Muscle layer of duodenum (tissue), 2 donors: ENCODE data around the gene FRMD8.

ENCODE experiments used
- H3K27ac ChIP-seq: one replicate; pipeline ENCODE4 v1.7.0; 2013; ENCODE audit warnings: mild to moderate bottlenecking, low read length
- H3K27me3 ChIP-seq: one replicate; pipeline ENCODE4 v1.7.0; 2013; ENCODE audit warnings: low read depth, mild to moderate bottlenecking, control low read depth, low read length
- H3K36me3 ChIP-seq, 2 donors: one replicate each; pipeline ENCODE4 v1.7.0; 2013; ENCODE audit warnings: low read length in 2 of 2, control low read depth in 1 of 2, mild to moderate bottlenecking in 1 of 2; ENCODE audit not compliant: insufficient read depth in 2 of 2, control insufficient read depth in 1 of 2
- H3K4me1 ChIP-seq, 2 donors: one replicate each; pipeline ENCODE4 v1.7.0; 2013; ENCODE audit warnings: low read length in 2 of 2, mild to moderate bottlenecking in 2 of 2, control low read depth in 1 of 2, moderate library complexity in 1 of 2; ENCODE audit not compliant: insufficient read depth in 2 of 2, control insufficient read depth in 1 of 2
- H3K4me3 ChIP-seq, 2 donors: one replicate each; pipeline ENCODE4 v1.7.0; 2013; ENCODE audit warnings: low read length in 2 of 2, low read depth in 1 of 2, mild to moderate bottlenecking in 1 of 2
- H3K9me3 ChIP-seq, 2 donors: one replicate each; pipeline ENCODE4 v1.7.0; 2013; ENCODE audit warnings: low read length in 2 of 2, control low read depth in 1 of 2, mild to moderate bottlenecking in 1 of 2; ENCODE audit not compliant: control insufficient read depth in 1 of 2
- donor health status: healthy.

Gene FRMD8

DNA sequence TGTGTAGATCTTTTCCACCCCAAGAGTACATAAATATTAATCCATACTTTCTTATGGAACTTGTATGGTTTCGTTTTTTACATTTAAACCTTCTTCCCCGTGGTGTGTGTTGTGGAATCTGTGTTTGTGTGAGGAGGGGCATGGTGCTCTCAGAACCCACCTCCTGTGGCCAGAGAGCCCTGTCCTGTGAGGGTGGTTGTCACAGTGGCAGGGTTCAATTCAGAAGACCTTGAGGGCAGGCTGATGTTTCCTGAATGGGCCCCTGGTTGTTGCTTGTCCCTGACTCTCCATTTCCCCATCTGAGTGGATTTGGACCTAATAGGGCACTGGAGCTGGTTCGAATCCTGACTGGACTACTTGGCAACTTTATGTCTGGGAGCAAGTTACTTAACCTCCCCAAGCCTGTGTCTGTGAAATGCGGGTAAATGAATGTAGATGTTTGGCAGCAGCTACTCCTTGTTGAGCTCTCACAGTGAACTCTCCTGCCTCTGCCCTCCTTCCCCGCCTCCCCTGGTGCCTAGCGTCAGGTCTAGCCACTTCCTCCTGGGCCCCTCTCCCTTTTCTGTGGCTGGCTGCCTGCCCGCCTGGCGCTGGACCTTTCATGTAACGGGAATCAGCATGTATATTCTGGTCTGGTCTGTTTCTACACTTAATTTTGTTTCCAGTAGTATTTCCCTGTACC is 43.4 kb downstream of the FRMD8 start:
- H3K36me3 ChIP-seq, result peaks cover 38 to 44% of the 10 kb centered on the region in 2 donors
- H3K27ac ChIP-seq, result peak overlapping the region; percentile 100
- peaks cover 8 to 55% of the 10 kb centered on the region in 2 donors for H3K4me1 ChIP-seq
- H3K27me3 ChIP-seq, result no peaks in the 10 kb centered on the region
- H3K9me3 ChIP-seq, result no peaks in the 10 kb centered on the region
- peak overlapping the region; percentile 99 to 100 for H3K4me3 ChIP-seq

DNA sequence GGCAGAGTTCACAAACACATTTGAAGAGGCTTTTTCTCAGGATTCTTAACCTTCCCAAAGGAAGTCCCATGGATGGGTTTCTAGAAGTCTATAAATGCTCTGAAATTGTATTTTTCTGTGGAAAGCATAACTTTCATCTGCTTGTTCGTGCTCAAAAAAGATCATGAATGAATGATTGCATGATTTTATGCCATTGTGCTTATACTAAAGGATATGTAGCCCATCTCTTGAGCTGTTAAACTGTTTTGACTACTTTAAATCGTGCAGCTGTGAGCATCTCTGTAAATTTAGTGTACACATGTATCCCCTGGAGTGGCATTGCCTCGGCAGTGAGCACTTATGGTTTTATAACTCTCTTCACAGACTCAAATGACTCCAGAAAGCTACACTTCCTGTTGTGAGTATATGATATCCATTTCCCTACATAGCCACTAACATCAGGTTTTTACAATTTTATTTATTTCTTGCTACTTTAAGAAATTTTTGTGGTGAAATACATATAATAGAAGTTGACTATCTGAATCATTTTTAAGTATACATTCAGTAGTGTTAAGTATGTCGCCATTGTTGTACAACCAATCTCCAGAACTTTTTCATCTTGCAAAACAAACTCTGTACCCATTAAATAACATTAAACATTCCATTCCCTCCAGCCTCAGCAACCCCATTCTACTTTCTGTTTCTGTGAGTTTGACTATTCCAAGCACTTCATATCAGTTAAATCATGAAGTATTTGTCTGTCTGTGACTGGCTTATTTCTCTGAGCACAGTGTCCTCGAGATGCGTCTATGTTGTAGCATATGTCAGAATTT is 44.2 kb downstream of the FRMD8 start:
- no peaks in the 10 kb centered on the region for H3K9me3 ChIP-seq
- peaks cover 8 to 62% of the 10 kb centered on the region in 2 donors for H3K4me1 ChIP-seq
- H3K4me3 ChIP-seq, result peak overlapping the region; percentile 99 to 100
- peaks cover 40 to 44% of the 10 kb centered on the region in 2 donors for H3K36me3 ChIP-seq
- H3K27me3 ChIP-seq, result no peaks in the 10 kb centered on the region
- H3K27ac ChIP-seq, result peak overlapping the region; percentile 100

DNA sequence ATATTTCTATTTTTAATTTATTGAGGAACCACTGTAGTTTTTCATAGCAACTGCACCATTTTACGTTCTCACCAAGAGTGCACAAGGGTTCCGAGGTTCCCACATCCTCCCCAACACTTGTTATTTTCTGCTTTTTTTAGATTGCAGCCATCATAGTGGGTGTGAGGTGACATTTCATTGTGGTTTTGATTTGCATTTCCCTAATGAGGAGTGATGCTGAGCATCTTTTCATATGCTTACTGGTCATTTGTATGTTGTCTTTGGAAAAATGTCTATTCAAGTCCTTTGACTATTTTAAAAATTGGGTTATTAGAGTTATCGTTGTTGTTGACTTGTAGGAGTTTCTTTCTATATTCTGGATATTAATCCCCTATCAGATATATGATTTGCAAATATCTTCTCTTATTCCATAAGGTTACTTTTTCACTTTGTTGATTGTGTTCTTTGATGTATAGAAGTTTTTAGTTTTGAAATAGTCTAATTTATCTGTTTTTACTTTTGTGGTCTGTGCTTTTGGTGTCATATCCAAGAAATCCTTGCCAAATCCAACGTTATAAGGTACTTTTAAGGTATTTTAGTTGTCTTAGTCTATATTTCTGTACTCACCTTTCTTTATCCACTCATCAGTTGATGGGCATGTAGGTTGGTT is 45.1 kb downstream of the FRMD8 start:
- H3K9me3 ChIP-seq, result no peaks in the 10 kb centered on the region
- no peaks in the 10 kb centered on the region for H3K27me3 ChIP-seq
- H3K36me3 ChIP-seq, result peaks cover 42 to 44% of the 10 kb centered on the region in 2 donors
- H3K4me1 ChIP-seq, result peaks cover 8 to 72% of the 10 kb centered on the region in 2 donors
- H3K4me3 ChIP-seq, result peak overlapping the region in 1 of 2 donors; percentile 29
- H3K27ac ChIP-seq, result peak overlapping the region; percentile 29

DNA sequence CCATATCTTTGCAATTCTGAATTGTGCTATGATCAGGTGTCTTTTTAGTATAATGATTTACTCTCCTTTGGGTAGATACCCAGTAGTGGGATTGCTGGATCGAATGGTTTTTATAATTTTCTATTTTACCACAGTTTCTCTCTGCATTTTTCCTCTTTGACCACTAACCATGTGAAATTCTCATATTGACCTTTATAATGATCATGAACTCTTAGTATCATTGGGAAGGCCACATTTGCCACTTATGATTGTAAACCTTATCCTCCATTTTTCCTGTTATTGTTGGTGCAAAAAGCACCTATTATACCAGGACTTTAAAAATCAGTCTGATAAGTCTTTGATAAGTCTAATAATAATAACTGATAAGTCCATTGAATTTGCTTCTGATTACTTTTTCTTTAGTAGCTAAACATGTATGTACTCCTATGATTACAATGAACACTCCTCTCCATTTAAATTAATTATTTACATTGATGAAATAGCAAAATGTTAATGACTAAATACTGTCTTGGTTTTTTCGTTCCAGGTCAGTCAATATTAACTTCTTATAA is 45.7 kb downstream of the FRMD8 start:
- Histone ChIP-seq H3K36me3 (peaks cover 39 to 41% of the 10 kb centered on the region in 2 donors), H3K4me3 (peak overlapping the region in 1 of 2 donors; percentile 29), H3K27me3 (no peaks in the 10 kb centered on the region), H3K27ac (no peak overlapping the region), H3K4me1 (peaks cover 8 to 75% of the 10 kb centered on the region in 2 donors), H3K9me3 (no peaks in the 10 kb centered on the region)

GRCh38 chr11:65432686-65433582 is 46.5 kb downstream of the FRMD8 start:
- H3K4me1 ChIP-seq, result peaks cover 5 to 75% of the 10 kb centered on the region in 2 donors
- no peak overlapping the region for H3K27ac ChIP-seq
- H3K27me3 ChIP-seq, result no peaks in the 10 kb centered on the region
- peaks cover 43 to 44% of the 10 kb centered on the region in 2 donors for H3K36me3 ChIP-seq
- no peaks in the 10 kb centered on the region for H3K9me3 ChIP-seq
- no peak overlapping the region for H3K4me3 ChIP-seq

- Histone ChIP-seq H3K4me3 (no peak overlapping the region), H3K36me3 (peaks cover 48 to 49% of the 10 kb centered on the region in 2 donors), H3K4me1 (peaks cover 5 to 69% of the 10 kb centered on the region in 2 donors), H3K9me3 (no peaks in the 10 kb centered on the region), H3K27ac (no peak overlapping the region), H3K27me3 (no peaks in the 10 kb centered on the region)
These were observed 47.2 kb downstream of the FRMD8 start for GRCh38 chr11:65433657-65434056.

DNA sequence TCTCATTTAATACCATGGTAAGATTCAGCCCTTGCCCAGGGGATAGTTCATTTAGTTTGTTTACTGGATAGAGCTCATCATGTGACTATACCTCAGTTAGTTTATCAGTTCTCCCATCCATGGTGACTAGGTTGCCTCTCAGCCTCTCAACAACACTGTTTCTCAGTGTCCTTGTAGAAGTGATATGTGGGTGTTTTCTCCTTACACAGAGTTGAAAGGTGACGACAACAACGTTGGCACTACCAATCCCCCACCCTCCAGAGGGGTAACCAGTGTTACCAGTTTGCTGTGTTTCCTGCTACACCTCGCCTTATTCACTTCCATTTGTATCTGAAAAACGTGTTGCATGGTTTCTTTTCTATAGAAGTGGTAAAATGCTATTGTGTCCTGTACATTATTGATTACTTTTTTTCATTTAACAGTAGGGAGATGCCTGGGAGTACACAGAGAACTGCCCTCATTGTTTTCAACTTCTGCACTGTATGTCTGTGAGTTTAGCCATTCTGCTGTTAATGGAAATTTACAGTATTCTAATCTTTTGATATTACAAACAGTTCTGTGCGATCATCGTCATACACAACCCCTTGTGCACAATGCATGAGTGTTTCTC is 47.7 kb downstream of the FRMD8 start:
- Histone ChIP-seq H3K4me3 (no peak overlapping the region), H3K4me1 (peaks cover 5 to 64% of the 10 kb centered on the region in 2 donors), H3K9me3 (no peaks in the 10 kb centered on the region), H3K36me3 (peaks cover 49 to 50% of the 10 kb centered on the region in 2 donors), H3K27me3 (no peaks in the 10 kb centered on the region), H3K27ac (no peak overlapping the region)

DNA sequence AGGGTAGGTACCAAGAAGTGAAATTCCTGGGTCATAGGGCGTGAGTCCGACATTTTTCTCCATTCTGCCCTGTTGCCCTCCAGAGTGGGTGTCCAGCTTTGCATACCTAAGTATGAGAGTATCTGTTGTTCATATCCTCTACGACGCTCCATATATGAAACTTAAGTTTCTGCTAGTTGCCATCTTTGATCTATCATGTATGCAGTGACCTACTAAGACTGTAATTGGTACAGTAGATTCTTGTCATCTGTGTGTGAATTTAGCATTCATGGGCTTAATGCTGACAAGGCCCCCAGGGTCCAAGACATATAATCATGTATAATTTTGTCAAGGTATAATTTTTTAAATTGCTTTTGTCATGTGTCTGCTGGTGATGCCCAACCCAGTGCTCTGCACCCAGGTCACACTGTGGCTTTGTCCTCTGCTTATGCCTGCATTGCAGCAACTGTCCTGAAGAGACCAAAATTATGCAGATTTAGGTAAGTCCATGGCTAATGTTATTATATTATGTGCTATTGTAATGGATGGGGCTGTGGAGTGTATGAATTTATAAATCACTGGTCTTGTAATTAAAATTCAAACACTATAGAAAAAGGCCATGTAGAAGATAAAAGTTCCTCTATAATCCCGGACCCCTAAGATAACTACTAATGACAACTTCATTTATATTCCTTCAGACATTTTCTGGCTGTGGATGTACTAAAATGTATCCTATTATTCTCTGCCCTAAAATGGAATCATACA is 48.4 kb downstream of the FRMD8 start:
- peaks cover 49 to 50% of the 10 kb centered on the region in 2 donors for H3K36me3 ChIP-seq
- H3K4me3 ChIP-seq, result no peak overlapping the region
- peak overlapping the region; percentile 2 for H3K27ac ChIP-seq
- no peaks in the 10 kb centered on the region for H3K27me3 ChIP-seq
- H3K9me3 ChIP-seq, result no peaks in the 10 kb centered on the region
- peaks cover 5 to 69% of the 10 kb centered on the region in 2 donors for H3K4me1 ChIP-seq

GRCh38 chr11:65435411-65435931 is 49.0 kb downstream of the FRMD8 start:
- Histone ChIP-seq H3K36me3 (peaks cover 49 to 50% of the 10 kb centered on the region in 2 donors), H3K27me3 (no peaks in the 10 kb centered on the region), H3K4me1 (peaks cover 2 to 64% of the 10 kb centered on the region in 2 donors)

More at GRCh38 chr11:65435411-65435931, 49.0 kb downstream of the FRMD8 start:
- no peaks in the 10 kb centered on the region for H3K9me3 ChIP-seq
- H3K4me3 ChIP-seq, result peak overlapping the region in 1 of 2 donors; percentile 1
- peak overlapping the region; percentile 2 for H3K27ac ChIP-seq
